Spleen (tissue), 11 donors: Measurements from ENCODE around the gene RGS10. TPM values are rescaled to one million over a fixed set of nuclear protein-coding genes. Genes with fewer than 3 reads are reported as not detected.

Experiments
- DNase-seq: peaks from one replicate; pipeline ENCODE4 v3.0.0-alpha.2; 2020
- H3K27ac ChIP-seq, 8 donors: fragments of 200-600 bp; sonication (generic) in 7 of 8; 1 replicate in 4 of 8; 2 replicates in 4 of 8; pipeline versions ENCODE4 v1.5.0 to v1.8.0; 2016 to 2021; ENCODE audit warnings: inconsistent platforms in 4 of 8, mild to moderate bottlenecking in 4 of 8, moderate library complexity in 1 of 8
- H3K27me3 ChIP-seq, 7 donors: fragments of 200-600 bp; sonication (generic) in 6 of 7; replicated peaks in 1 of 7; 1 replicate in 4 of 7; 2 replicates in 3 of 7; pipeline versions ENCODE4 v1.5.0 to v1.8.0; 2016 to 2021; ENCODE audit warnings: inconsistent platforms in 3 of 7, mild to moderate bottlenecking in 1 of 7
- H3K36me3 ChIP-seq, 6 donors: fragments of 200-600 bp; sonication (generic) in 5 of 6; 1 replicate in 4 of 6; 2 replicates in 2 of 6; pipeline versions ENCODE4 v1.5.0 to v1.8.0; 2016 to 2021; ENCODE audit warnings: inconsistent platforms in 2 of 6
- H3K4me1 ChIP-seq, 6 donors: fragments of 200-600 bp; sonication (generic) in 5 of 6; 1 replicate in 3 of 6; 2 replicates in 3 of 6; pipeline versions ENCODE4 v1.5.0 to v1.8.0; 2016 to 2021; ENCODE audit warnings: inconsistent platforms in 3 of 6
- H3K4me3 ChIP-seq, 8 donors: fragments of 200-600 bp; sonication (generic) in 7 of 8; 1 replicate in 4 of 8; 2 replicates in 4 of 8; pipeline versions ENCODE4 v1.5.0 to v1.8.0; 2016 to 2021; ENCODE audit warnings: inconsistent platforms in 4 of 8, mild to moderate bottlenecking in 4 of 8, moderate library complexity in 2 of 8
- H3K9me3 ChIP-seq, 8 donors: fragments of 200-600 bp; sonication (generic) in 7 of 8; 1 replicate in 4 of 8; 2 replicates in 4 of 8; pipeline versions ENCODE4 v1.5.0 to v1.8.0; 2016 to 2021; ENCODE audit warnings: inconsistent platforms in 4 of 8
- CTCF ChIP-seq, 11 experiments: fragments of 200-600 bp in 7 of 11; fragments of 450-650 bp in 4 of 11; sonication (generic) in 4 of 11; IDR thresholded peaks in 8 of 11; conservative IDR thresholded peaks in 3 of 11; 1 replicate in 7 of 11; 2 replicates in 4 of 11; pipeline versions ENCODE4 v1.4.0 to v1.8.0; 2016 to 2021; ENCODE audit warnings: antibody characterized with exemption in 11 of 11, inconsistent platforms in 4 of 11, mild to moderate bottlenecking in 1 of 11
- POLR2A ChIP-seq, 3 donors: fragments of 450-650 bp; IDR thresholded peaks; one replicate each; pipeline ENCODE4 v1.5.1; 2017; ENCODE audit warnings: antibody characterized with exemption in 3 of 3, mild to moderate bottlenecking in 1 of 3
- POLR2AphosphoS5 ChIP-seq, 3 donors: sonication (generic); formaldehyde crosslinking; IDR thresholded peaks; one replicate each; pipeline ENCODE4 v1.5.1; 2017; ENCODE audit warnings: antibody characterized with exemption in 3 of 3
- WGBS, 5 donors: extraction: QIAGEN DNeasy Blood & Tissue Kit in 3 of 5; methylation state at CpG; one replicate each; pipeline versions ENCODE4 v1.1.5 to v1.1.7; 2013 to 2018; 5-methylcytosine and 5-hydroxymethylcytosine counted together
- intact Hi-C: fragments of 100-400 bp; cut with DNase I; formaldehyde crosslinking; loops from one replicate; pipeline ENCODE4 v1.15.0; 2023; ENCODE audit warnings: low total_unique reads
- polyA plus RNA-seq, 3 donors: library from polyadenylated mRNA; stranded (reverse); fragments of 200-250 nt; gene quantifications; one replicate each; pipeline ENCODE4 v1.2.1, GENCODE V29; 2013
- total RNA-seq, 7 donors: library from RNA; depleted of rRNA in 3 of 7; stranded (reverse); fragments of >200 nt in 3 of 7; fragmentation: NEBNext Ultra II Directional in 4 of 7; extraction: Animal tissue kit (Norgen Biotek cat#: 25700) in 4 of 7; gene quantifications; one replicate each; pipeline versions ENCODE4 v1.1.0 to v1.2.1, GENCODE V29; 2016 to 2021
- donor health status: healthy with polysubstance abuse.
- donor health status: DM: no; HTN: no; CAD: no; lungs with moderate emphysema.
- donor health status: DM: no; HTN: no; CAD: no.
- donor health status: Bipolar disorder and iron deficiency.
- donor health status: healthy.
- donor health status: DM: no; HTN: no; CAD: no.
- donor health status: DM: yes; HTN: yes; CAD: no.

The RGS10 gene
- total and polyA plus RNA-seq, 10 donors = 29.1 to 127 (median 49.6) TPM

- no peak overlapping the region for H3K4me3 ChIP-seq
- H3K27ac ChIP-seq = no peak overlapping the region
- 86 to 93% (median 90%) methylated on average over 6 of the region's 6 CpGs for WGBS, 5 donors
- no peaks in the 10 kb centered on the region for H3K9me3 ChIP-seq
- intact Hi-C loops = no loop called here
- TF ChIP-seq POLR2AphosphoS5 (IDR thresholded peaks at IDR 0.05) (no peak), CTCF (IDR thresholded peaks at IDR 0.05 in 8 of 11, conservative IDR thresholded peaks at IDR 0.05 in 3 of 11) (no peak), POLR2A (IDR thresholded peaks at IDR 0.05) (no peak)
- no peak for DNase-seq
- H3K4me1 ChIP-seq = no peaks in the 10 kb centered on the region
- H3K27me3 ChIP-seq = no peaks in the 10 kb centered on the region
- no peaks in the 10 kb centered on the region for H3K36me3 ChIP-seq
Measured at GRCh38 chr10:119555178-119555784, 12.8 kb upstream of the RGS10 start.

- DNase-seq = no peak
- intact Hi-C loops = no loop called here
- Histone ChIP-seq H3K9me3 (no peaks in the 10 kb centered on the region), H3K27ac (no peak overlapping the region), H3K27me3 (no peaks in the 10 kb centered on the region), H3K36me3 (no peaks in the 10 kb centered on the region), H3K4me1 (no peaks in the 10 kb centered on the region), H3K4me3 (no peak overlapping the region)
- TF ChIP-seq POLR2AphosphoS5 (IDR thresholded peaks at IDR 0.05) = no peak
- TF ChIP-seq CTCF (IDR thresholded peaks at IDR 0.05 in 8 of 11, conservative IDR thresholded peaks at IDR 0.05 in 3 of 11) = no peak
- TF ChIP-seq POLR2A (IDR thresholded peaks at IDR 0.05) = no peak
- WGBS, 5 donors = 75 to 87% (median 77%) methylated on average over 4 of the region's 4 CpGs
Measured at GRCh38 chr10:119550827-119551226, 8.3 kb upstream of the RGS10 start.

- TF ChIP-seq POLR2AphosphoS5 (IDR thresholded peaks at IDR 0.05) (no peak), CTCF (IDR thresholded peaks at IDR 0.05 in 8 of 11, conservative IDR thresholded peaks at IDR 0.05 in 3 of 11) (no peak), POLR2A (IDR thresholded peaks at IDR 0.05) (no peak)
- Histone ChIP-seq H3K27ac (no peak overlapping the region), H3K9me3 (no peaks in the 10 kb centered on the region), H3K27me3 (peaks cover 0 to 6% (median 0%) of the 10 kb centered on the region in 7 donors), H3K4me1 (no peaks in the 10 kb centered on the region), H3K36me3 (no peaks in the 10 kb centered on the region), H3K4me3 (no peak overlapping the region)
- WGBS, 5 donors = 77 to 94% (median 79%) methylated on average over 2 of the region's 2 CpGs
- intact Hi-C loops = no loop called here
- DNase-seq = no peak
Measured at GRCh38 chr10:119549247-119549999, 6.9 kb upstream of the RGS10 start.

GRCh38 chr10:119546009-119546408, 3.5 kb upstream of the RGS10 start:
- no peak for DNase-seq
- intact Hi-C loops = no loop called here
- Histone ChIP-seq H3K36me3 (no peaks in the 10 kb centered on the region), H3K4me3 (no peak overlapping the region), H3K4me1 (peaks cover 0 to 31% (median 27%) of the 10 kb centered on the region in 6 donors), H3K27me3 (peaks cover 0 to 37% (median 0%) of the 10 kb centered on the region in 7 donors), H3K9me3 (no peaks in the 10 kb centered on the region), H3K27ac (no peak overlapping the region)
- TF ChIP-seq CTCF (IDR thresholded peaks at IDR 0.05 in 8 of 11, conservative IDR thresholded peaks at IDR 0.05 in 3 of 11) = no peak
- no peak for TF ChIP-seq POLR2AphosphoS5 (IDR thresholded peaks at IDR 0.05)
- TF ChIP-seq POLR2A (IDR thresholded peaks at IDR 0.05) = no peak
- WGBS, 5 donors = 59 to 85% (median 71%) methylated on average over 3 of the region's 3 CpGs
